Spleen (tissue), 3 donors: Measurements from ENCODE around the gene COL26A1.

Experiments
- POLR2A ChIP-seq, 3 donors: fragments of 450-650 bp; IDR thresholded peaks; one replicate each; pipeline ENCODE4 v1.5.1; 2017; ENCODE audit warnings: antibody characterized with exemption in 3 of 3, mild to moderate bottlenecking in 1 of 3
- POLR2AphosphoS5 ChIP-seq, 3 donors: sonication (generic); formaldehyde crosslinking; IDR thresholded peaks; one replicate each; pipeline ENCODE4 v1.5.1; 2017; ENCODE audit warnings: antibody characterized with exemption in 3 of 3

- no peak for TF ChIP-seq POLR2A (IDR thresholded peaks at IDR 0.05)
- TF ChIP-seq POLR2AphosphoS5 (IDR thresholded peaks at IDR 0.05): no peak
These were observed 172.2 kb downstream of the COL26A1 start for GRCh38 chr7:101534873-101535272.
